NCI-H2029 treated with DMSO at 0.1 percent for 48 hours (cell line): ENCODE data around the gene RNU11.
"Not testable (repeated sequence)": the region's sequence is repeated elsewhere in the genome, so short reads cannot be mapped to it uniquely, and the experiment has no call there.

Experiments
- DNase-seq: peaks from one replicate; lab custom pipeline; 2025; lab: John Stamatoyannopoulos, UW

RNU11 gene

DNA sequence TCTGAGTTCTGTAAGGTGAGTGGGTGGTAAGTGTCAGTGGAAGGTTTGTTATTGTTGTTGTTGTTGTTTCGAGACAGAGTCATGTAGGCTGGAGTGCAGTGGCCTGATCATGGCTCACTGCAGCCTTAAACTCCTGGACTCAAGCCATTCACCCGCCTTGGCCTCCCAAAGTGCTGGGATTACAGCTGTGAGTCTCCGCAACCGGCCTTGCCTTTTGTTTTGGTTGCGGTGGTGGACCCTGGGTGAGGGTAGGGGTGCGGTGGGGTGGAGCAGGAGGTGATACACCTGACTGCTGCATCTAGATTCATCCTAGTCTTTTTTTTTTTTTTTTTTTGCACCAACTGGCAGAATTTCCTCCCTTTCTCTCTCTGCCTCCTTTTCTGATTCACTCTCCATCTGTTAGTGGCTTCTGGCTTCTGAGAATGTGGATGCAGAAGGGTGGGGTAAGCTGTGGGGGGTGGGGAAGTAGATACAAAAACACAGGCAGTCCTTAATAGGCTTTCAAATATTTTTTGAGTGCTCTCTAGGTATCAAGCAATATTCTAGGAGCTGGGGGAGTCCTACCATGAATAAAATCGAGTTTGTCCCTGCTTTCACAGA is 15.6 kb downstream of the RNU11 start:
- no peak for DNase-seq

- no peak for DNase-seq
These were observed 18.4 kb downstream of the RNU11 start for GRCh38 chr1:28666806-28667205.

DNA sequence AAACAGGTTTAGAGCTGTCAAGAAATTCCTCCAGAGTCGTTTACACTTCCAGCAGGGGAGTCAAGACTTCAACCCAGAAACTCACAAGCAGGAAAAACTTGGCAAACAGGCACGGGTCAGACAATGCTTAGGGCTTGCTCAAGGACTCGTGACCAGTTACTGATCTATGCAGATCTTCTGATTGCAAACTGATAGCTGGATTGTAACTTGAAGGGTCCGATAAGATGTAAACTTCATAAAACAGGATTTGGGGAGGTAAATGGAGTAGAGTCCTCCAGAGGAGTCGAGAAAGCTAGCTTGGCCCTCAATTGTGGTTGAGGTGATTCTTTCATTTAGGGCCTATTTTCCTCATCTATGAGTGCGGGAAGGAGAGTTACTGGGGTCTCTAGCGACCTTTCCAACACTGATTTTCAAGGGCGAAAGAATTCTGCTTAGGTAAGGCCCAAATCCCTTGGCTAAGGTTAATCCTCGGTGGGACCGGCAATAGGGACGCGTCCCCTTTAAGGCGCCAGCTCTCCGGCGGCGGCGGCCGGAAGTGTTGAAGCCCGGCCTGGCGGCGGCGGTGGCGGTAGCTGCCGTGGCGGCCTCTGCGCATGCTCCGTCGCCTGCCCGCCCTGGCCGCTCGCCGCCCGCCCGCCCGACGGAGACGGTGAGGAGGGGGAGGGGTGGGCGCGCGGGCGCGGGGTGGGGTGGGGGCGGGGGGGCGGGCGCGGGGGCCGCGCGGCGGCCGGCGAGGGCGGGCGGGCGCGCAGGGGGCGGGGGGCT is 20.0 kb downstream of the RNU11 start, which contains the start of gene GMEB1:
GMEB1 (plus strand) TSS at position 594 of the 765 bp plus-strand sequence. CDS start 14,829 bp downstream, outside the sequence.
- peak; percentile 53 for DNase-seq

DNA sequence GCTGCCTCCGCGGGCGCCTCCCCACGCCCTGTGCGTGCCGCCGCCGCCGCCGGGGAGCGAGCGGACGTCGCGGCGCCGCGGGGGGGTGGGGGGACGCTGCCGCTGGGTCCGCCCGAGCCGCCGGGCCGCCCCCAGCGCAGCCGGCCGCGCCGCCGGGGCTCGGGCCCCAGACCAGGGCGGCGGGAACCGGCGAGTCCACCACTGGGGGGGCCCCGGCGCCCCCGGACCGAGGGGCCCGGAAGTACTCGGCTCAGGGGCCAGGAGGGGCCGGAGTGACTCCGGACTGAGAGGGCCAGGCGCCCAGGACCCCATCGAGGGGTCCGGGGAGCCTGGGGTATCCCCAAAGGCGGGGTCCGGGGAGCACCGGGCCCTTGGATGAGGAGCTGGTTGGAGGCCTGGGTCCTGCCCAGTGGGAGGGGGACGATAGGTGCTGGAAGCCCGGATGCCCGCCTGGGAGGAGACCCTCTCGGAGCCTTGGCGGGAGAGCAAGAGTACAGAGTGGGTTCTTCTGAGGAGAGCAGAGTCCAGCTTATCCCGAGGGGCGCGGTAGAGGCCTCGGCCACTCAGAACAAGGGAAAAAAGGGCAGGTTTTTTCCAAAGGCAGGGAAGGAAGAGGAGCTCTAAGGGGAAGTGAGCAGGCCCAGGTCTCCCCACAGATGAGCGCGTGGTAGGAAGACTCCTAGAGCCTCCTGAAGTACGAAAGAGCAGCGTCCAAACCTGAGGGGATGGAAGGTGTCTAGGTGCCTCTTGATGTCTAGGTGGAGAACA is 20.7 kb downstream of the RNU11 start:
- DNase-seq, result no peak

GRCh38 chr1:28671254-28671780 is 22.9 kb downstream of the RNU11 start:
- no peak for DNase-seq

- DNase-seq, result not testable (repeated sequence)
These were observed 24.6 kb downstream of the RNU11 start for GRCh38 chr1:28672971-28673370.

DNA sequence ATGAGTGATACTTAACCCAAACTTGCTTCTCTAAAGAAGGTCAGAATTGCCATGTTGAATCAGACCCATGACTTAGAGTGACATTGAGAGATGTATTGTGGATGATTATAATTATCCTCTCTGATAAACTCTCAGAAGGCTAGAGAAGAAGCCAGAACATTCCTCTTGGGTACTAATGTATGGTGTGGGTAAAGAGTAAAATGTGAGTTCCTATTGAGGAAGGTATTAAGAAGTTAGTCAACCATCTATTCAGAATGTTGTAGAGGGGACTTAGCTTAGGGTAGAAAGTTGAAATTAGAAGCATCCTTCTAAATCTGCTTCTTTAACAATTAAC is 27.5 kb downstream of the RNU11 start:
- DNase-seq, result no peak

DNA sequence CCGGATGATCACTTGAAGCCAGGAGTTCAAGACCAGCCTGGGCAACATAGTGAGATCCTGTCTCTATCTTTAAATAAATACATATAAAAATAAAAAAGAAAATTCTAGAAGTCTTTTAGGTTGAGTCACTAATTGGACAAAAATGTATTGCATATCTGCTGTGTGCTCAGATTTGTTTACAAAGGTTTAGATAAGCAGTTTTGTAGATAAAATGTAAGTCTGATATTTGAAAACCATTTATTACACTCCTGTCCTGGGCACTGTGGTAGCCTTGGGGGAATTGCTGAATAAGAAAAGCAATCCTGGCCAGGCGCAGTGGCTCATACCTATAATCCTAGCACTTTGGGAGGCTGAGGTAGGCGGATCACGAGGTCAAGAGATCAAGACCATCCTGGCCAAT is 31.8 kb downstream of the RNU11 start:
- DNase-seq, result no peak

- no peak for DNase-seq
These were observed 34.4 kb downstream of the RNU11 start for GRCh38 chr1:28682840-28683239.

DNA sequence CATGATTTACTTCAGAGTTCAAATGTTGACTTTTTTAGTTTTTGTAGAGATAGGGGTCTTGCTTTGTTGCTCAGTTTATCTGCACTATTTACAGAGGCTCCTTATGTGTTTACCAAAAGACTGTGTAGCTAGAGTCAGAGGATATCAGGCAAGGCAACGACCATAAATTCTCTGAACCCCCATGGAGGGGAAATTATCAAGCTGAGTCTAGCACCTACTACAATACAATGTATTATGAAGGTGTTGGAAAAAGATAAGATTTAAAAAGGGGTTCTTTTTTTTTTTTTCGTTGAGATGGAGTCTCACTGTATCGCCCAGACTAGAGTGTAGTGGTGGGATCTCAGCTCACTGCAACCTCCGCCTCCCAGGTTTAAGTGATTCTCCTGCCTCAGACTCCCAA is 36.5 kb downstream of the RNU11 start:
- DNase-seq, result no peak

DNA sequence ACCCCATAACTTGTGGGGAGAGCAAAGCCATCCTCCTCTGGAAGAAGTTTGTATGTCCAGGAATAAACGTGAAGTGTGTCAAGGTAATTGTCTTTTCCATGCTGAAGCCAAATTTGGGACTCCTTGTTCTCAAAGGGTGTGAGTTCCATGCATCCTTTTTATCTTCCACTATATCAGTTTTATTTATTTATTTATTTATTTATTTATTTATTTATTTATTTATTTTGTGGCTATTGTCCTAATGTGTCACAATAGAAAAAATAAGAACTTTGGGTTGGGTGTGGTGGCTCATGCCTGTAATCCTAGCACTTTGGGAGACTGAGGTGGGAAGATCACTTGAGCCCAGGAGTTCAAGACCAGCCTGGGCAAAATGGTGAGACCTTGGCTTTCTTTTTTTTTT is 43.2 kb downstream of the RNU11 start:
- DNase-seq, result not testable (repeated sequence)
